ENCODE results near the gene PBX3.

PBX3 gene

GRCh38 chr9:125931211-125931610 lies 184.0 kb downstream of the PBX3 start:
- no peaks in the 10 kb centered on the region for H3K27me3 ChIP-seq (ENCODE audit: control insufficient read depth in 3 of 3, insufficient read depth in 3 of 3, low read depth in 1 of 3, low read length in 3 of 3)
- no peak overlapping the region for H2AFZ ChIP-seq (ENCODE audit: low read length)
- no peak overlapping the region for H3K14ac ChIP-seq (ENCODE audit: low read length)
- H3K9ac ChIP-seq (ENCODE audit: low read depth, low read length, poor library complexity): no peak overlapping the region
- no CpG with 5 or more reads among the region's 4 CpGs for WGBS, 2 donors (ENCODE audit: extremely low coverage in 2 of 2, insufficient read length in 2 of 2, insufficient replicate concordance in 1 of 2)
- no peak overlapping the region for H2BK12ac ChIP-seq (ENCODE audit: low read length)
- H3K4ac ChIP-seq (ENCODE audit: low read length): no peak overlapping the region
- no peak overlapping the region for H2AK5ac ChIP-seq (ENCODE audit: low read depth, low read length)
- no peak overlapping the region for H2BK15ac ChIP-seq (ENCODE audit: low read length)
- H2BK5ac ChIP-seq (ENCODE audit: low read length): no peak overlapping the region
- H3K36me3 ChIP-seq (replicated peaks in 1 of 2; ENCODE audit: control insufficient read depth in 2 of 2, insufficient read depth in 2 of 2, low read length in 2 of 2): peaks cover 5 to 76% of the 10 kb centered on the region in 2 donors
- H3K4me3 ChIP-seq (ENCODE audit: low read length in 2 of 2): no peak overlapping the region
- no peak overlapping the region for H3K4me2 ChIP-seq (ENCODE audit: insufficient read depth, low read length, poor library complexity, severe bottlenecking)
- DNase-seq (ENCODE audit: low spot score): no peak
- H3K27ac ChIP-seq (replicated peaks; ENCODE audit: low read length): no peak overlapping the region
- H3K18ac ChIP-seq (ENCODE audit: low read length): no peak overlapping the region
- H3K9me3 ChIP-seq (replicated peaks in 1 of 2; ENCODE audit: control insufficient read depth in 2 of 2, insufficient read depth in 1 of 2, low read depth in 1 of 2, low read length in 2 of 2): no peaks in the 10 kb centered on the region
- no peak overlapping the region for H4K91ac ChIP-seq (ENCODE audit: low read depth, low read length, poor library complexity)
- H4K8ac ChIP-seq (ENCODE audit: low read depth, low read length): no peak overlapping the region
- H3K4me1 ChIP-seq (ENCODE audit: control insufficient read depth in 2 of 2, insufficient read depth in 1 of 2, low read depth in 1 of 2, low read length in 2 of 2): no peaks in the 10 kb centered on the region
- no peak overlapping the region for H3K23ac ChIP-seq (ENCODE audit: low read depth, low read length, poor library complexity)
- H3K79me1 ChIP-seq (ENCODE audit: low read depth, low read length): no peaks in the 10 kb centered on the region
- H2BK120ac ChIP-seq (ENCODE audit: low read depth, low read length): no peak overlapping the region

GRCh38 chr9:125932012-125932411 lies 184.8 kb downstream of the PBX3 start:
- no peak overlapping the region for H2AFZ ChIP-seq (ENCODE audit: low read length)
- no peaks in the 10 kb centered on the region for H3K27me3 ChIP-seq (ENCODE audit: control insufficient read depth in 3 of 3, insufficient read depth in 3 of 3, low read depth in 1 of 3, low read length in 3 of 3)
- no peak overlapping the region for H3K9ac ChIP-seq (ENCODE audit: low read depth, low read length, poor library complexity)
- no peak overlapping the region for H2BK120ac ChIP-seq (ENCODE audit: low read depth, low read length)
- H3K79me1 ChIP-seq (ENCODE audit: low read depth, low read length): no peaks in the 10 kb centered on the region
- no peak overlapping the region for H2BK15ac ChIP-seq (ENCODE audit: low read length)
- no peak overlapping the region for H3K14ac ChIP-seq (ENCODE audit: low read length)
- no peaks in the 10 kb centered on the region for H3K9me3 ChIP-seq (replicated peaks in 1 of 2; ENCODE audit: control insufficient read depth in 2 of 2, insufficient read depth in 1 of 2, low read depth in 1 of 2, low read length in 2 of 2)
- H3K4me3 ChIP-seq (ENCODE audit: low read length in 2 of 2): no peak overlapping the region
- H3K27ac ChIP-seq (replicated peaks; ENCODE audit: low read length): no peak overlapping the region
- no peak overlapping the region for H3K18ac ChIP-seq (ENCODE audit: low read length)
- H4K8ac ChIP-seq (ENCODE audit: low read depth, low read length): no peak overlapping the region
- H3K4me1 ChIP-seq (ENCODE audit: control insufficient read depth in 2 of 2, insufficient read depth in 1 of 2, low read depth in 1 of 2, low read length in 2 of 2): no peaks in the 10 kb centered on the region
- no peak overlapping the region for H4K91ac ChIP-seq (ENCODE audit: low read depth, low read length, poor library complexity)
- H2BK12ac ChIP-seq (ENCODE audit: low read length): no peak overlapping the region
- H3K36me3 ChIP-seq (replicated peaks in 1 of 2; ENCODE audit: control insufficient read depth in 2 of 2, insufficient read depth in 2 of 2, low read length in 2 of 2): peaks cover 5 to 83% of the 10 kb centered on the region in 2 donors
- H3K23ac ChIP-seq (ENCODE audit: low read depth, low read length, poor library complexity): no peak overlapping the region
- no peak overlapping the region for H3K4ac ChIP-seq (ENCODE audit: low read length)
- no CpG with 5 or more reads among the region's 5 CpGs for WGBS, 2 donors (ENCODE audit: extremely low coverage in 2 of 2, insufficient read length in 2 of 2, insufficient replicate concordance in 1 of 2)
- DNase-seq (ENCODE audit: low spot score): no peak
- H2BK5ac ChIP-seq (ENCODE audit: low read length): no peak overlapping the region
- H3K4me2 ChIP-seq (ENCODE audit: insufficient read depth, low read length, poor library complexity, severe bottlenecking): no peak overlapping the region
- no peak overlapping the region for H2AK5ac ChIP-seq (ENCODE audit: low read depth, low read length)

GRCh38 chr9:125932746-125933455 lies 185.7 kb downstream of the PBX3 start:
- Histone ChIP-seq H3K18ac (ENCODE audit: low read length) (no peak overlapping the region), H2BK120ac (ENCODE audit: low read depth, low read length) (no peak overlapping the region), H2BK12ac (ENCODE audit: low read length) (no peak overlapping the region), H2AK5ac (ENCODE audit: low read depth, low read length) (no peak overlapping the region), H3K27ac (replicated peaks; ENCODE audit: low read length) (no peak overlapping the region), H3K4me3 (ENCODE audit: low read length in 2 of 2) (no peak overlapping the region), H3K9me3 (replicated peaks in 1 of 2; ENCODE audit: control insufficient read depth in 2 of 2, insufficient read depth in 1 of 2, low read depth in 1 of 2, low read length in 2 of 2) (no peaks in the 10 kb centered on the region), H4K91ac (ENCODE audit: low read depth, low read length, poor library complexity) (no peak overlapping the region), H3K14ac (ENCODE audit: low read length) (no peak overlapping the region), H3K4me2 (ENCODE audit: insufficient read depth, low read length, poor library complexity, severe bottlenecking) (no peak overlapping the region), H2BK5ac (ENCODE audit: low read length) (no peak overlapping the region), H2AFZ (ENCODE audit: low read length) (no peak overlapping the region), H3K9ac (ENCODE audit: low read depth, low read length, poor library complexity) (no peak overlapping the region), H3K4ac (ENCODE audit: low read length) (no peak overlapping the region), H2BK15ac (ENCODE audit: low read length) (no peak overlapping the region), H4K8ac (ENCODE audit: low read depth, low read length) (no peak overlapping the region), H3K79me1 (ENCODE audit: low read depth, low read length) (no peaks in the 10 kb centered on the region), H3K23ac (ENCODE audit: low read depth, low read length, poor library complexity) (no peak overlapping the region), H3K36me3 (replicated peaks in 1 of 2; ENCODE audit: control insufficient read depth in 2 of 2, insufficient read depth in 2 of 2, low read length in 2 of 2) (peaks cover 5 to 84% of the 10 kb centered on the region in 2 donors), H3K4me1 (ENCODE audit: control insufficient read depth in 2 of 2, insufficient read depth in 1 of 2, low read depth in 1 of 2, low read length in 2 of 2) (no peaks in the 10 kb centered on the region), H3K27me3 (ENCODE audit: control insufficient read depth in 3 of 3, insufficient read depth in 3 of 3, low read depth in 1 of 3, low read length in 3 of 3) (no peaks in the 10 kb centered on the region)
- DNase-seq (ENCODE audit: low spot score): no peak
- WGBS, 2 donors (ENCODE audit: extremely low coverage in 2 of 2, insufficient read length in 2 of 2, insufficient replicate concordance in 1 of 2): no CpG with 5 or more reads among the region's 5 CpGs

GRCh38 chr9:125942125-125942524 lies 195.0 kb downstream of the PBX3 start:
- no peak overlapping the region for H3K23ac ChIP-seq (ENCODE audit: low read depth, low read length, poor library complexity)
- no peaks in the 10 kb centered on the region for H3K27me3 ChIP-seq (ENCODE audit: control insufficient read depth in 3 of 3, insufficient read depth in 3 of 3, low read depth in 1 of 3, low read length in 3 of 3)

More at GRCh38 chr9:125942125-125942524, 195.0 kb downstream of the PBX3 start:
- H3K4me2 ChIP-seq (ENCODE audit: insufficient read depth, low read length, poor library complexity, severe bottlenecking): no peak overlapping the region
- no peak overlapping the region for H2BK12ac ChIP-seq (ENCODE audit: low read length)
- H3K14ac ChIP-seq (ENCODE audit: low read length): no peak overlapping the region
- H4K91ac ChIP-seq (ENCODE audit: low read depth, low read length, poor library complexity): no peak overlapping the region
- no CpG with 5 or more reads among the region's 3 CpGs for WGBS, 2 donors (ENCODE audit: extremely low coverage in 2 of 2, insufficient read length in 2 of 2, insufficient replicate concordance in 1 of 2)
- no peak overlapping the region for H4K8ac ChIP-seq (ENCODE audit: low read depth, low read length)
- no peaks in the 10 kb centered on the region for H3K4me1 ChIP-seq (ENCODE audit: control insufficient read depth in 2 of 2, insufficient read depth in 1 of 2, low read depth in 1 of 2, low read length in 2 of 2)
- H3K4me3 ChIP-seq (ENCODE audit: low read length in 2 of 2): no peak overlapping the region
- no peak overlapping the region for H2BK120ac ChIP-seq (ENCODE audit: low read depth, low read length)
- H2BK15ac ChIP-seq (ENCODE audit: low read length): no peak overlapping the region
- H2AFZ ChIP-seq (ENCODE audit: low read length): no peak overlapping the region
- no peak overlapping the region for H3K4ac ChIP-seq (ENCODE audit: low read length)
- H3K9me3 ChIP-seq (replicated peaks in 1 of 2; ENCODE audit: control insufficient read depth in 2 of 2, insufficient read depth in 1 of 2, low read depth in 1 of 2, low read length in 2 of 2): peaks cover 3 to 22% of the 10 kb centered on the region in 2 donors
- H3K9ac ChIP-seq (ENCODE audit: low read depth, low read length, poor library complexity): no peak overlapping the region
- H3K79me1 ChIP-seq (ENCODE audit: low read depth, low read length): no peaks in the 10 kb centered on the region
- H3K27ac ChIP-seq (replicated peaks; ENCODE audit: low read length): no peak overlapping the region
- H3K18ac ChIP-seq (ENCODE audit: low read length): no peak overlapping the region
- DNase-seq (ENCODE audit: low spot score): no peak
- H3K36me3 ChIP-seq (replicated peaks in 1 of 2; ENCODE audit: control insufficient read depth in 2 of 2, insufficient read depth in 2 of 2, low read length in 2 of 2): peaks cover 0 to 71% of the 10 kb centered on the region in 2 donors
- no peak overlapping the region for H2AK5ac ChIP-seq (ENCODE audit: low read depth, low read length)
- no peak overlapping the region for H2BK5ac ChIP-seq (ENCODE audit: low read length)
